Measurements from ENCODE around the gene IL17RA.

GRCh38 chr22:17140022-17140421 lies 55.2 kb downstream of the IL17RA start:
- TF ChIP-seq EZH2 (IDR thresholded peaks at IDR 0.05; ENCODE audit: low read depth, unreplicated experiment) (no peak), POLR2AphosphoS5 (IDR thresholded peaks at IDR 0.05; ENCODE audit: low read depth) (no peak), EZH2phosphoT487 (IDR thresholded peaks at IDR 0.05; ENCODE audit: unreplicated experiment) (no peak), ZNF114 (CRISPR knock-in tag; IDR thresholded peaks at IDR 0.05) (no peak), REST (IDR thresholded peaks at IDR 0.05; ENCODE audit: unreplicated experiment) (no peak)
- TF ChIP-seq, protein P1, sequence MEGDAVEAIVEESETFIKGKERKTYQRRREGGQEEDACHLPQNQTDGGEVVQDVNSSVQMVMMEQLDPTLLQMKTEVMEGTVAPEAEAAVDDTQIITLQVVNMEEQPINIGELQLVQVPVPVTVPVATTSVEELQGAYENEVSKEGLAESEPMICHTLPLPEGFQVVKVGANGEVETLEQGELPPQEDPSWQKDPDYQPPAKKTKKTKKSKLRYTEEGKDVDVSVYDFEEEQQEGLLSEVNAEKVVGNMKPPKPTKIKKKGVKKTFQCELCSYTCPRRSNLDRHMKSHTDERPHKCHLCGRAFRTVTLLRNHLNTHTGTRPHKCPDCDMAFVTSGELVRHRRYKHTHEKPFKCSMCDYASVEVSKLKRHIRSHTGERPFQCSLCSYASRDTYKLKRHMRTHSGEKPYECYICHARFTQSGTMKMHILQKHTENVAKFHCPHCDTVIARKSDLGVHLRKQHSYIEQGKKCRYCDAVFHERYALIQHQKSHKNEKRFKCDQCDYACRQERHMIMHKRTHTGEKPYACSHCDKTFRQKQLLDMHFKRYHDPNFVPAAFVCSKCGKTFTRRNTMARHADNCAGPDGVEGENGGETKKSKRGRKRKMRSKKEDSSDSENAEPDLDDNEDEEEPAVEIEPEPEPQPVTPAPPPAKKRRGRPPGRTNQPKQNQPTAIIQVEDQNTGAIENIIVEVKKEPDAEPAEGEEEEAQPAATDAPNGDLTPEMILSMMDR (conservative IDR thresholded peaks at IDR 0.05; ENCODE audit: low read depth in 2 of 2), result no peak
